ENCODE results near the gene PBXIP1.
"Not testable (repeated sequence)": the region's sequence is repeated elsewhere in the genome, so short reads cannot be mapped to it uniquely, and the experiment has no call there.

Gene PBXIP1

GRCh38 chr1:154934358-154934948, 21.4 kb downstream of the PBXIP1 start:
- no peak for DNase-seq

DNA sequence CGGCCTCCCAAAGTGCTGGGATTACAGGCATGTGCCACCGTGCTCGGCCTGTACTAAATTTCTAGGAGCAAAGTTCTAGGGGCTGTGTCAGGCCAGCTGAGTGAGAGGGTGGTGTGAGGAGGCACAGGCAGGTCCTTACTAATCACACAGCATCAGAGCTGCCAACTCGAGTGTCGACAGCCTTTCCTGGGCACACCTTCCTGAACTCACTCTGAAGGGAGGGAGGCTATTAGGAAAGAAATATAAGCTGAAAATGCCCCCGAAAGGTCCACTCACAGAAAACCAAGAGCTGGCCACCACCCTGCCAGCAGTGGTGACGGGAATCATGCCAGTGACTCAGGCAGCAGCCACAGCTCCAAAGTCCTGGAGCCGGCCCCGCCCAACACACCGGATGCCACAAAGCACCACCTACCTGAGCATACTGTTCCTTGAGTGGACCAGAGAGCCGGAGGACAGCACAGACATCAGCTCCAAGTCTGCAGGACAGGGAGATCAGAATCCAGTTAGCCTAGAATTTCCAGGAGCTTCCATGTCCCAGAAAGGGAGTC, 23.9 kb downstream of the PBXIP1 start:
- DNase-seq = no peak

DNA sequence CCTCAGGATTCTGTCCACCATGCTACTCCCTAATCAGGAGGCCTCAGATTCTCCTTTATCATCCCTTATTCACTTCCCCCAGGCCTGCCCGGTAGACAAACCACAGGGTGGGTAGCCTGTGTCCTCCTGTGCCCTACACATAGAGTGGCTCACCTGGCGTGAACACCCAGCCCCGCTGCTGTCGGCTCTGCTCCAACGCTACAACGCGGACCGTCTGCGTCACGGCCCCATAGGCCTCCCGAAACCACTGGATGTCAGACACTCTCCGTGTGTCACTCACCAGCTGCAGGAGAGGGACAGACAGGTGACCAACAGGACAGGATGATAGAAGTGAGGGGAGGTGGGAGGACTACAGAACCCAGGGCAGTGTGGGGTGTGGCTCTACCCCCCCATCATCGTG, 29.7 kb downstream of the PBXIP1 start:
- DNase-seq = no peak

GRCh38 chr1:154925335-154926170, 30.3 kb downstream of the PBXIP1 start:
- DNase-seq = no peak

GRCh38 chr1:154923695-154924094, 32.2 kb downstream of the PBXIP1 start:
- no peak for DNase-seq

GRCh38 chr1:154913273-154913672, 42.6 kb downstream of the PBXIP1 start:
- DNase-seq = no peak

DNA sequence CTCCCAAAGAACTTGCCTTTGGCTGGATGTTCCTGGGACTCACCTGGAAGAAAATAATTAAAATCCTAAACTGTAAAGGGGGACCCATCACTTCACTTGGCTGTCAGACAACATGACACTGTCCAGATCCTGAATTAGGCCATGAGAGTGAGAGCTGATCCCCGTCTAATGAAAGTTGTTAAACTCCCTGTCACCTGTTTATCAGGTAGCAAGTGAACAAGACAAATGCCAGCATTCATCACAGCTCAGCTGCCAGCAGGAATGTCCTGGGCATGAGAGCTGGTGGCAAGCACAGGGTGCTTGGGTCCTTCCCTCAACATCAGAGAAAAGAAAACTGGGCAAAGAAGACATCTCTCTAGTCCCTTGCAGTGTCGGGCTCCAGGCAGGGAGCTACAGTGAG, 43.1 kb downstream of the PBXIP1 start:
- no peak for DNase-seq

- no peak for DNase-seq
These were observed 44.0 kb downstream of the PBXIP1 start for GRCh38 chr1:154911691-154912550.

GRCh38 chr1:154910851-154911250, 45.0 kb downstream of the PBXIP1 start:
- DNase-seq = no peak

DNA sequence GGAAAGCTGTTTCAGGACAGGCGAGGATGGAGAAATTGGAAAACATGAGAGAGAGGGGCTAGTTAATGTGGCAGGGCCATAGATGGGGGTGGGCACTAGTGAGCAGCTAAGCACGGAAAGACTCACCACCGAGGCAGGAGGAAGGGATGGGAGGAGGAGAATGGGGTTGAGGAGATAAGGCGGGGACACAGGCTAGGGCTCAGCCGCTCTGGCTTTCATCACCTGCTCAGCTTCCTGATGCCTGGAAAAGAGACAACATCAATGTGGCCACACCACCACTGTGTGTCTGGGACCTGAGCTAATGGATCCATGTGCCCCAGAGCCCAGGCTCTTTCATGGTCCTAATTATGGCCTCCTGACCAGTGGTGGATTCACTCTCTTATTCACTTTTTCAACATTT, 47.0 kb downstream of the PBXIP1 start:
- DNase-seq = no peak

- not testable (repeated sequence) for DNase-seq
These were observed 47.8 kb downstream of the PBXIP1 start for GRCh38 chr1:154908129-154908528.

- no peak for DNase-seq
These were observed 49.2 kb downstream of the PBXIP1 start for GRCh38 chr1:154906621-154907081.

GRCh38 chr1:154902938-154903566, 52.8 kb downstream of the PBXIP1 start:
- DNase-seq = no peak

DNA sequence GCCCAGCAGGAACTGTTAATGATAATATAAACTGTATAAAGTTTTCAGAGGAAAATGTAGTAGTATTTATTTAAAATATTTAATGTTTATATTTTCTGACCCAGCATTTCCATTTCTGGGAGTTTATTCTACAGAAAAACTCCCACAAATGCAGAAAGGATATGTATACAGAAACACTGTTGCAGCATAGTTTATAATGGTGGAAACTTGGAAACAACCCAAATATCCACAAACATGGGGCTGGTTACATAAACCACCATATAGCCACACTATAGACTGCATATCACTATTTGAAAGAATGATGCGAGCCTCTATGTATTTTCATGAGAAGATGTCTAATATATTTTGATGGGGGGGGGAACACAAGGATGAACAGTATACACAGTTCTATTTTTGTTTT, 54.3 kb downstream of the PBXIP1 start:
- DNase-seq = no peak

GRCh38 chr1:154899041-154899440, 56.9 kb downstream of the PBXIP1 start:
- DNase-seq = no peak

DNA sequence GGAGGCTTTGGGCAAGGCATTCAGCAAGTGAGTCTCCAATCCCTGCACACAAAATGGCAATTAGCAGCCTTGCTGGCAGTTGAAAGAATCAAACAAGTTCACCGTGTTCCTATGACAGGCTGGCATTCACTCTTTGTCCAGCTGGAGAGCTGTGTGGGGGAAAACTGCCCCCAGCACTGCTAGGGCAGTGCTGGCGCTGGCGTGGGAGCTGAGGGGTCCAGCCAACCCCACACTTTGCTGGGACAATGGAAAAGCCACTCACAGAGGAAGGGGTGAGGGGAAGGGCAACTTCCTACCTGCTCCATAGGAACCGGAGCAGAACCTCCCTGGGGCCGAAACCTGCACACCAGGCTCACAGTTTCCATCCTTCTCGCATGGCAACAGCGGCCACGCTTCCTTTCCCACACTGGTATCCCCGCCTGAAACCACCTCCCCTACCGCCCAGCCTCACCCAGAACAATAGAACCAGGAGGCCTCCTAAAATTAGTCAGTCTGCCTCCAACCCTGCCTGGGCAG, 59.1 kb downstream of the PBXIP1 start:
- DNase-seq = no peak

GRCh38 chr1:154895798-154896197, 60.1 kb downstream of the PBXIP1 start:
- DNase-seq = no peak

Measured in NCI-H1092 (cell line).